ENCODE results near the gene RAB42.

Gene RAB42

DNA sequence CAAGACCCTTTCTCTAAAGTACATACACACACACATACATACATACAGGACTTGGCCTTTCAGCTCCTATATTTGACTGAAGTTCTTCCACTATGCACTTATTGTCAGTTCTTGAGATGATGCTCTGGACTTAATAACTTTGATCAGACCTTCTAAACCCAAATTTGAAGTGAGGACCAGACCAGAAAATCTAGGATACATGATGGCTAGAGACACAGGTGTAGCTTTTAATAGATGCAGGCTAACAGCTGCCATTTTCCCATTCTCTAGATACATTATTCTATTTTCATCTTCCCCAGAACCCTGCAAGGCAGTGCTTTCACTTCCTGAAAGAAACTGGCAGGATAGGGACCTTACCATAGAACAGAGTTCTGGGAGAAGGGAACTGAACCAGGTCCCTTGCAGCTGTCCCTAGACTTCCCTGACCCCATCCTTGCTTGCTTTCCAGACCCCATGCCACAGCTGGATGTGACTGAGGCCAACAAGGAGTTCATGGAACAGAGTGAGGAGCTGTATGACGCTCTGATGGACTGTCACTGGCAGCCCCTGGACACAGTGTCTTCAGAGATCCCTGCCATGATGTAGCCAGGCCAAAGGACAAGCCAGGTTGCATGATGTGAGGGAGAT lies 14.9 kb upstream of the RAB42 start:
- Histone ChIP-seq H4K20me1 (ENCODE audit: insufficient read depth) (peaks cover 15% of the 10 kb centered on the region), H2AFZ (ENCODE audit: low read depth) (no peak overlapping the region), H3K4me2 (peak overlapping the region; percentile 7; the same call in 1 of the 2 replicates), H3K4me1 (ENCODE audit: low read depth, poor library complexity, severe bottlenecking) (peaks cover 34% of the 10 kb centered on the region), H3K79me2 (ENCODE audit: insufficient read depth, low read depth) (peaks cover 26% of the 10 kb centered on the region), H3K27ac (peak overlapping the region; percentile 50; the same call in 1 of the 2 replicates), H3K4me3 (IDR thresholded peaks at IDR 0.05; ENCODE audit: insufficient read depth, low read depth, low read length) (no peak overlapping the region), H3K9ac (no peak overlapping the region), H3K27me3 (ENCODE audit: insufficient read depth, low read depth) (no peaks in the 10 kb centered on the region), H3K36me3 (ENCODE audit: insufficient read depth) (peaks cover 22% of the 10 kb centered on the region; the same call in 1 of the 2 replicates)
- TF ChIP-seq, protein P1, sequence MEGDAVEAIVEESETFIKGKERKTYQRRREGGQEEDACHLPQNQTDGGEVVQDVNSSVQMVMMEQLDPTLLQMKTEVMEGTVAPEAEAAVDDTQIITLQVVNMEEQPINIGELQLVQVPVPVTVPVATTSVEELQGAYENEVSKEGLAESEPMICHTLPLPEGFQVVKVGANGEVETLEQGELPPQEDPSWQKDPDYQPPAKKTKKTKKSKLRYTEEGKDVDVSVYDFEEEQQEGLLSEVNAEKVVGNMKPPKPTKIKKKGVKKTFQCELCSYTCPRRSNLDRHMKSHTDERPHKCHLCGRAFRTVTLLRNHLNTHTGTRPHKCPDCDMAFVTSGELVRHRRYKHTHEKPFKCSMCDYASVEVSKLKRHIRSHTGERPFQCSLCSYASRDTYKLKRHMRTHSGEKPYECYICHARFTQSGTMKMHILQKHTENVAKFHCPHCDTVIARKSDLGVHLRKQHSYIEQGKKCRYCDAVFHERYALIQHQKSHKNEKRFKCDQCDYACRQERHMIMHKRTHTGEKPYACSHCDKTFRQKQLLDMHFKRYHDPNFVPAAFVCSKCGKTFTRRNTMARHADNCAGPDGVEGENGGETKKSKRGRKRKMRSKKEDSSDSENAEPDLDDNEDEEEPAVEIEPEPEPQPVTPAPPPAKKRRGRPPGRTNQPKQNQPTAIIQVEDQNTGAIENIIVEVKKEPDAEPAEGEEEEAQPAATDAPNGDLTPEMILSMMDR (conservative IDR thresholded peaks at IDR 0.05; ENCODE audit: low read depth, low read length): no peak

DNA sequence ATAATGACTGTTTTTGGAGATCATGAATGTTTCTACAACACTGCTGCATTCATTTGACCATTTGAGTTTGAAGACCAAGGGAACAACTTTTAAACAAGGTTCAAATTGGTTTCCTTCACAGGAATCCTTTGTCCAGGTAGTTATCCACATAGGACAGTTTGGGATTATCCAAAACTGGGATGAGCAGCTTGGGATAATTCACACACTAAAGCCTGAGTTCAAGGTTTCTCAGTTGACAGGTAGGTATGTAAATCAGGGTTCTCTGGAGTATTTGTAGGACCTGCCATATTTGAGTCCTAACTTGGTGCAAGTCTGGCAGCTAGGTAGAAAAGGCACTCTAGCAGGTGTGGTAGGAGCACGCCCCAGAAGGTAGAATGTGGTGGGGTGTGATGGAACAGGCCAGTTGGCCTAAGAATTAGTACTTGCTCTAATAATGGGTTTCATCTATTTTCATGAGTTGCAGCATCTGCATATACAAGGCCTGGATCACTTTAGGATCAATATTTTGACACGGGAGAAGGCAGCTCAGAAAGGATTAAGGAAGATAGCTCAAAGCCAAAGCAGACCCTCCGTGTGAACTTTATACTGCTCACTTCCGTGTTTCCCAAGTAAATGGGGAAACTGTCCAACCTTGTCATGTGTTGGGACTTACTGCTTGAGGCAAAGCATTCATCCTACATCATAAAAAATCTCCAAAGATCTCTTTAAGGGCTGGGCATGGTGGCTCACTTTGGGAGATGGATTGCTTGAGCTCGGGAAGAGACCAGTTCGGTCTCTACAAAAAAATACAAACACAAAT lies 14.1 kb upstream of the RAB42 start:
- Histone ChIP-seq H3K4me3 (IDR thresholded peaks at IDR 0.05; ENCODE audit: insufficient read depth, low read depth, low read length) (no peak overlapping the region), H4K20me1 (ENCODE audit: insufficient read depth) (peaks cover 15% of the 10 kb centered on the region), H3K27ac (peak overlapping the region; percentile 50; the same call in 1 of the 2 replicates), H3K4me2 (peak overlapping the region; percentile 7; the same call in 1 of the 2 replicates), H3K36me3 (ENCODE audit: insufficient read depth) (peaks cover 22% of the 10 kb centered on the region; the same call in 1 of the 2 replicates), H3K27me3 (ENCODE audit: insufficient read depth, low read depth) (no peaks in the 10 kb centered on the region), H2AFZ (ENCODE audit: low read depth) (no peak overlapping the region), H3K79me2 (ENCODE audit: insufficient read depth, low read depth) (peaks cover 26% of the 10 kb centered on the region), H3K4me1 (ENCODE audit: low read depth, poor library complexity, severe bottlenecking) (peaks cover 34% of the 10 kb centered on the region), H3K9ac (no peak overlapping the region)
- TF ChIP-seq, protein P1 (conservative IDR thresholded peaks at IDR 0.05; ENCODE audit: low read depth, low read length): no peak

DNA sequence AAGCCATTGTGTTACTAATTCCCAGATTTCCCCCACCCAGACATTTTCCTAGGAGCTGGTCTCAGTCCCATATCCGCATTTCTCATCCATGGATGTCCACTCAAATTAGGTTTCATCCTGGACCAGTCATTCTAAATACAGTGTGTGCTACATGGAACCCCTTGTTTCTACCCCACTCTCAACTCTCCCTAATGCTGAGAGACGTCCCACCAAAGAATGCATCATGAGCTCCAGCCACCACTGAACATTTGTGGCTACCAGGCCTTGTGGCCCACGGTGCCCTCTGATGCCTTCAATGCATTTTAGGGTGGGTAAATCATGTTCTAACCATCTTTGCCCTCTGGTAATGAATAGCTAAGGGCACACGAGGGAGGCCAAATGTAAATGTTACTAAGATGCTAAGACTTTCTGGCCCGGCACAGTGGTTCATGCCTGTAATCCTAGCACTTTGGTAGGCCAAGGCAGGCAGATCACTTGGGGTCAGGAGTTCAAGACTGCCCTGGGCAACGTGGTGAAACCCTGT lies 13.3 kb upstream of the RAB42 start:
- peaks cover 22% of the 10 kb centered on the region; the same call in 1 of the 2 replicates for H3K36me3 ChIP-seq (ENCODE audit: insufficient read depth)
- H4K20me1 ChIP-seq (ENCODE audit: insufficient read depth): peaks cover 15% of the 10 kb centered on the region
- H3K79me2 ChIP-seq (ENCODE audit: insufficient read depth, low read depth): peaks cover 26% of the 10 kb centered on the region
- no peak overlapping the region for H2AFZ ChIP-seq (ENCODE audit: low read depth)
- no peak overlapping the region for H3K9ac ChIP-seq
- peak overlapping the region; percentile 100; the same call in 1 of the 2 replicates for H3K4me2 ChIP-seq
- peaks cover 37% of the 10 kb centered on the region for H3K4me1 ChIP-seq (ENCODE audit: low read depth, poor library complexity, severe bottlenecking)
- H3K27ac ChIP-seq: peak overlapping the region; percentile 63; the same call in 1 of the 2 replicates
- TF ChIP-seq, protein P1 (conservative IDR thresholded peaks at IDR 0.05; ENCODE audit: low read depth, low read length): no peak
- no peak overlapping the region for H3K4me3 ChIP-seq (IDR thresholded peaks at IDR 0.05; ENCODE audit: insufficient read depth, low read depth, low read length)
- H3K27me3 ChIP-seq (ENCODE audit: insufficient read depth, low read depth): no peaks in the 10 kb centered on the region

DNA sequence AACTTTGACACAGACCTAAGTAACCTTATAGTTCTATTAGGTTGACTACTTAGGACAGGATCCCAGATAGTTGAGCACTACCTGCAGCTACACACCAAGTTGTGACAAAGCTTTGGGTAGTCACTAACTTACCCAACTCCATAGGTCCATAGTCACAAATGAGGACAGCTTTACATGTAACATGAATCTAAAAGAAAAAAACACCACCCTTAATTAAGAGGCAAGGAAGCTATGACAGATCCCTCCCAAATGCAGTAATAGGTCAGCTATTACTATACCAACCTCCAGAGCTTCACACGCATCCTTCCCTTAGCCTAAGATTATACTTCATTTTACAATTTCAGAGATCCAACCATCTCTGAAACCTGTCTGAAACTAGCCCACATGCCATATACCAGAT lies 12.7 kb upstream of the RAB42 start:
- H3K4me2 ChIP-seq: peak overlapping the region; percentile 100

More for the DNA sequence above, 12.7 kb upstream of the RAB42 start:
- Histone ChIP-seq H3K9ac (peak overlapping the region; percentile 95; the same call in 1 of the 2 replicates), H3K79me2 (ENCODE audit: insufficient read depth, low read depth) (peaks cover 26% of the 10 kb centered on the region), H2AFZ (ENCODE audit: low read depth) (no peak overlapping the region), H3K4me3 (IDR thresholded peaks at IDR 0.05; ENCODE audit: insufficient read depth, low read depth, low read length) (no peak overlapping the region), H4K20me1 (ENCODE audit: insufficient read depth) (peaks cover 15% of the 10 kb centered on the region), H3K27ac (peak overlapping the region; percentile 63; the same call in 1 of the 2 replicates), H3K36me3 (ENCODE audit: insufficient read depth) (peaks cover 22% of the 10 kb centered on the region; the same call in 1 of the 2 replicates), H3K4me1 (ENCODE audit: low read depth, poor library complexity, severe bottlenecking) (peaks cover 37% of the 10 kb centered on the region), H3K27me3 (ENCODE audit: insufficient read depth, low read depth) (no peaks in the 10 kb centered on the region)
- TF ChIP-seq, protein P1 (conservative IDR thresholded peaks at IDR 0.05; ENCODE audit: low read depth, low read length): no peak
